CD4-positive, CD25-positive, alpha-beta regulatory T cell (primary cell): ENCODE measurements around the gene FGR. TPM values are rescaled to one million over a fixed set of nuclear protein-coding genes. Genes with fewer than 3 reads are reported as not detected.

Experiments
- ATAC-seq, 2 donors: fragments of 150-1000 bp; cut with Tn5 transposase; one replicate each; pipeline ENCODE4 v1.10.0; 2021; ENCODE audit warnings: low read depth in 2 of 2, moderate number of reproducible peaks in 2 of 2, moderate library complexity in 1 of 2
- DNase-seq, 3 donors: peaks; one replicate each; pipeline versions ENCODE4 v3.0.0 to v3.0.0-alpha.2; 2012 to 2022; ENCODE audit warnings: mixed read lengths in 1 of 3
- H3K27ac ChIP-seq: one replicate; pipeline ENCODE4 v1.7.0; 2013; ENCODE audit warnings: mild to moderate bottlenecking, low read length; ENCODE audit not compliant: insufficient read depth, poor library complexity, severe bottlenecking
- H3K27me3 ChIP-seq: one replicate; pipeline ENCODE4 v1.7.0; 2013; ENCODE audit warnings: low read length; ENCODE audit not compliant: control insufficient read depth, insufficient read depth
- H3K36me3 ChIP-seq: one replicate; pipeline ENCODE4 v1.7.0; 2013; ENCODE audit warnings: mild to moderate bottlenecking, low read length, moderate library complexity; ENCODE audit not compliant: control insufficient read depth, insufficient read depth
- H3K4me1 ChIP-seq: 2 replicates; pipeline ENCODE4 v1.7.0; 2013; ENCODE audit warnings: mild to moderate bottlenecking, low read length; ENCODE audit not compliant: insufficient read depth, control insufficient read depth, poor library complexity, severe bottlenecking
- H3K4me3 ChIP-seq: one replicate; pipeline ENCODE4 v1.7.0; 2013; ENCODE audit warnings: low read depth, mild to moderate bottlenecking, low read length, moderate library complexity
- H3K9me3 ChIP-seq, 2 experiments: 1 replicate in 1 of 2; 2 replicates in 1 of 2; pipeline ENCODE4 v1.7.0; 2013; ENCODE audit warnings: low read length in 2 of 2, mild to moderate bottlenecking in 1 of 2, moderate library complexity in 1 of 2; ENCODE audit not compliant: control insufficient read depth in 2 of 2
- H3K27ac Mint-ChIP-seq, 3 donors: one replicate each; pipeline ENCODE4 v1.8.0; 2020 to 2022; ENCODE audit warnings: mild to moderate bottlenecking in 3 of 3, mixed read lengths in 3 of 3, moderate library complexity in 2 of 3
- H3K27me3 Mint-ChIP-seq: one replicate; pipeline ENCODE4 v1.8.0; 2022; ENCODE audit warnings: mild to moderate bottlenecking, mixed read lengths
- H3K36me3 Mint-ChIP-seq: one replicate; pipeline ENCODE4 v1.8.0; 2020; ENCODE audit warnings: mixed read lengths
- H3K4me1 Mint-ChIP-seq, 4 donors: one replicate each; pipeline ENCODE4 v1.8.0; 2020 to 2022; ENCODE audit warnings: mixed read lengths in 4 of 4, mild to moderate bottlenecking in 1 of 4
- H3K4me3 Mint-ChIP-seq, 4 donors: one replicate each; pipeline ENCODE4 v1.8.0; 2020 to 2022; ENCODE audit warnings: mild to moderate bottlenecking in 4 of 4, mixed read lengths in 4 of 4, moderate library complexity in 3 of 4
- H3K9me3 Mint-ChIP-seq, 7 donors: one replicate each; pipeline ENCODE4 v1.8.0; 2020 to 2022; ENCODE audit warnings: mixed read lengths in 7 of 7, mild to moderate bottlenecking in 3 of 7, moderate library complexity in 2 of 7
- polyA plus RNA-seq, 4 donors: library from polyadenylated mRNA; unstranded; fragments of 300-500 nt; fragmentation: Illumina TruSeq; gene quantifications; one replicate each; pipeline ENCODE4 v1.2.3, GENCODE V29; 2021
- total RNA-seq: library from RNA; stranded (reverse); gene quantifications from one replicate; pipeline ENCODE4 v1.2.3, GENCODE V29; 2022

Gene FGR
- total and polyA plus RNA-seq, 5 donors from 2014 or later = 0.15 to 0.87 (median 0.25) TPM

GRCh38 chr1:27566462-27567145, 68.4 kb downstream of the FGR start:
- Histone ChIP-seq H3K36me3 (no peaks in the 10 kb centered on the region), H3K4me3 (no peak overlapping the region), H3K27me3 (no peaks in the 10 kb centered on the region), H3K27ac (no peak overlapping the region), H3K4me1 (peaks cover 20% of the 10 kb centered on the region), H3K9me3 (no peaks in the 10 kb centered on the region)
- ATAC-seq (no peak), DNase-seq (no peak)
- Mint-ChIP-seq H3K4me1 (peaks cover 0 to 51% (median 15%) of the 10 kb centered on the region in 4 donors), H3K27ac (peak overlapping the region; percentile 33 to 97 (median 68)), H3K9me3 (peaks cover 0 to 1% (median 0%) of the 10 kb centered on the region in 7 donors), H3K27me3 (peaks cover 4% of the 10 kb centered on the region), H3K4me3 (peak overlapping the region in 1 of 4 donors; percentile 44), H3K36me3 (no peaks in the 10 kb centered on the region)

- peaks cover under 1 to 55% (median 21%) of the 10 kb centered on the region in 4 donors for H3K4me1 Mint-ChIP-seq
- H3K9me3 ChIP-seq = no peaks in the 10 kb centered on the region
- H3K4me1 ChIP-seq = peaks cover 20% of the 10 kb centered on the region
- DNase-seq = no peak
- ATAC-seq = no peak
- H3K9me3 Mint-ChIP-seq = no peaks in the 10 kb centered on the region
- no peak overlapping the region for H3K27ac Mint-ChIP-seq
- no peaks in the 10 kb centered on the region for H3K36me3 Mint-ChIP-seq
- no peak overlapping the region for H3K4me3 ChIP-seq
- H3K36me3 ChIP-seq = no peaks in the 10 kb centered on the region
- H3K27me3 ChIP-seq = no peaks in the 10 kb centered on the region
- no peaks in the 10 kb centered on the region for H3K27me3 Mint-ChIP-seq
- no peak overlapping the region for H3K4me3 Mint-ChIP-seq
- no peak overlapping the region for H3K27ac ChIP-seq
Measured at GRCh38 chr1:27564710-27565649, 70.0 kb downstream of the FGR start.

DNA sequence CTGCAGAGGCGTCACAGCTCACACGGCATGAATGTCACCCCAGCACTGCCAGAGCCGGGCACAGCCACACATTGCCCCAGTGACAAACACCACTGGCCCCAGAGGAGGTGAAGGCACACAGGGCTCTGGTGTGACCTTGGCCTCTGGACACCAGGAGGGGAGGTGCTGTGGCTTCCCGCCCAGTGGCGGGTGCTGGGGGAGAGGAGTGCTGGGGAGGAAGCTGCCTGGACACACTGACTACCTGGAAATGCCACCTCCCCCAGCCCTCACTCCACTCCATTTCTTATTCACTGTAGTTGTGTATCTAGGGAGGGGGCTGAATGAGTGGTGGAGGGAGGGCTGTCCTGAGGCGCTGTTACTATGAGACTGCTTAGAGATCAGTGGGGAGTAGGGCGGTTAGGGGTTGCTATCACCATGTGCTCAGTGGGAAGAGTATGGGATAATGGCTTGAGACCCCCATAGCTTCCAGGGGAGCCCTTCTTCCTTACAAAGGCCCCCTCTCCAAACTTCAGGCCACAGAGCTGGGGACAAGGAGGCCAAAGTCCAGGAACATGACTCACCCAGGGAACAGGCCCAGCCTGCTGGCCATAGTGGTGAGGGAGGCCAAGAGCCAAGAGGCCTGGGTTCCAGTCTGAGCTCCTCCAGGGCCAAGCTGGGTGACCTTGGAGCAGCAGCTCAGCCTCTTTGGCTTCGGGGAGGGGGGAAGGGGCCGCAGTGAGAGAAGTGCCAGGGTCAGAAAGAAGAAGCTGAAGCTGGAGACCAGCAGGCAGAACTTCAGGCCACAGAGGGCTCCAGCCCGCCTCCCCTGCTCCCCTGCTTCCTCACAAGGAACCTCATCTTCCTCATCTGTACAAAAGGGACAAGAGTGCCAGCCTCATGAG, 71.2 kb downstream of the FGR start:
- Mint-ChIP-seq H3K4me1 (peaks cover 6 to 54% (median 22%) of the 10 kb centered on the region in 4 donors), H3K4me3 (no peak overlapping the region), H3K36me3 (no peaks in the 10 kb centered on the region), H3K27me3 (no peaks in the 10 kb centered on the region), H3K27ac (peak overlapping the region in 1 of 3 donors; percentile 67), H3K9me3 (no peaks in the 10 kb centered on the region)
- Histone ChIP-seq H3K4me1 (peaks cover 13% of the 10 kb centered on the region), H3K9me3 (no peaks in the 10 kb centered on the region), H3K27me3 (no peaks in the 10 kb centered on the region), H3K27ac (no peak overlapping the region), H3K4me3 (no peak overlapping the region), H3K36me3 (no peaks in the 10 kb centered on the region)
- no peak for ATAC-seq
- DNase-seq = no peak

- Histone ChIP-seq H3K4me1 (peaks cover 9% of the 10 kb centered on the region), H3K9me3 (no peaks in the 10 kb centered on the region), H3K27me3 (no peaks in the 10 kb centered on the region), H3K36me3 (no peaks in the 10 kb centered on the region), H3K27ac (no peak overlapping the region), H3K4me3 (no peak overlapping the region)
- DNase-seq (no peak), ATAC-seq (no peak)
- Mint-ChIP-seq H3K9me3 (no peaks in the 10 kb centered on the region), H3K27ac (peak overlapping the region in 1 of 3 donors; percentile 71), H3K4me3 (no peak overlapping the region), H3K4me1 (peaks cover 6 to 51% (median 21%) of the 10 kb centered on the region in 4 donors), H3K36me3 (no peaks in the 10 kb centered on the region), H3K27me3 (no peaks in the 10 kb centered on the region)
Measured at GRCh38 chr1:27563341-27563590, 71.7 kb downstream of the FGR start.

- Histone ChIP-seq H3K4me1 (peaks cover 4% of the 10 kb centered on the region), H3K36me3 (no peaks in the 10 kb centered on the region), H3K9me3 (no peaks in the 10 kb centered on the region), H3K4me3 (no peak overlapping the region), H3K27me3 (no peaks in the 10 kb centered on the region), H3K27ac (no peak overlapping the region)
- ATAC-seq (no peak), DNase-seq (no peak)
- Mint-ChIP-seq H3K27me3 (no peaks in the 10 kb centered on the region), H3K27ac (peak overlapping the region in 2 of 3 donors; percentile 69 to 71), H3K4me3 (no peak overlapping the region), H3K9me3 (no peaks in the 10 kb centered on the region), H3K4me1 (peaks cover 6 to 47% (median 17%) of the 10 kb centered on the region in 4 donors), H3K36me3 (no peaks in the 10 kb centered on the region)
Measured at GRCh38 chr1:27562534-27563340, 72.2 kb downstream of the FGR start.

Other genes starting within 250 kb of the FGR start
- gene GPR3, start 242.6 kb downstream of the FGR start, total RNA-seq = 0.47 TPM
- under 1 TPM in 2 of 4 donors, not detected in 2; 0.07 to 0.21 TPM for gene GPR3, start 242.6 kb downstream of the FGR start, polyA plus RNA-seq
- 175 TPM for gene WASF2, start 145.0 kb downstream of the FGR start, total RNA-seq
- 10 to 100 TPM; 55.3 to 85.3 (median 61.8) TPM for gene WASF2, start 145.0 kb downstream of the FGR start, polyA plus RNA-seq
- gene AHDC1, start 31.0 kb downstream of the FGR start, total RNA-seq = 26.2 TPM
- gene AHDC1, start 31.0 kb downstream of the FGR start, polyA plus RNA-seq = 1 to 10 TPM in 1 of 4 donors, under 1 TPM in 3; 0.07 to 1.4 (median 0.50) TPM
- gene IFI6, start 37.0 kb upstream of the FGR start, total RNA-seq = 49.7 TPM
- 100 to 1,000 TPM; 152 to 199 (median 181) TPM for gene IFI6, start 37.0 kb upstream of the FGR start, polyA plus RNA-seq
- gene FAM76A, start 90.8 kb upstream of the FGR start, total RNA-seq = 18.7 TPM
- gene FAM76A, start 90.8 kb upstream of the FGR start, polyA plus RNA-seq = 10 to 100 TPM in 2 of 4 donors, 1 to 10 TPM in 2; 6.9 to 15.5 (median 9.3) TPM
- gene STX12, start 138.0 kb upstream of the FGR start, total RNA-seq = 26.8 TPM
- 10 to 100 TPM; 10.2 to 13.8 (median 12.3) TPM for gene STX12, start 138.0 kb upstream of the FGR start, polyA plus RNA-seq
- 23.3 TPM for gene PPP1R8, start 195.6 kb upstream of the FGR start, total RNA-seq
- gene PPP1R8, start 195.6 kb upstream of the FGR start, polyA plus RNA-seq = 10 to 100 TPM; 40.9 to 45.5 (median 42.3) TPM
- gene THEMIS2, start 237.4 kb upstream of the FGR start, total RNA-seq = 57.1 TPM
- gene THEMIS2, start 237.4 kb upstream of the FGR start, polyA plus RNA-seq = 10 to 100 TPM; 37.9 to 69.9 (median 60.5) TPM